Measurements from ENCODE around the gene PPP1R18. TPM values are rescaled to one million over a fixed set of nuclear protein-coding genes. Genes with fewer than 3 reads are reported as not detected.
"Not testable (repeated sequence)": the region's sequence is repeated elsewhere in the genome, so short reads cannot be mapped to it uniquely, and the experiment has no call there.

The PPP1R18 gene
- total and polyA plus RNA-seq, 2 experiments from 2014 or later: 67.8 to 108 TPM

DNA sequence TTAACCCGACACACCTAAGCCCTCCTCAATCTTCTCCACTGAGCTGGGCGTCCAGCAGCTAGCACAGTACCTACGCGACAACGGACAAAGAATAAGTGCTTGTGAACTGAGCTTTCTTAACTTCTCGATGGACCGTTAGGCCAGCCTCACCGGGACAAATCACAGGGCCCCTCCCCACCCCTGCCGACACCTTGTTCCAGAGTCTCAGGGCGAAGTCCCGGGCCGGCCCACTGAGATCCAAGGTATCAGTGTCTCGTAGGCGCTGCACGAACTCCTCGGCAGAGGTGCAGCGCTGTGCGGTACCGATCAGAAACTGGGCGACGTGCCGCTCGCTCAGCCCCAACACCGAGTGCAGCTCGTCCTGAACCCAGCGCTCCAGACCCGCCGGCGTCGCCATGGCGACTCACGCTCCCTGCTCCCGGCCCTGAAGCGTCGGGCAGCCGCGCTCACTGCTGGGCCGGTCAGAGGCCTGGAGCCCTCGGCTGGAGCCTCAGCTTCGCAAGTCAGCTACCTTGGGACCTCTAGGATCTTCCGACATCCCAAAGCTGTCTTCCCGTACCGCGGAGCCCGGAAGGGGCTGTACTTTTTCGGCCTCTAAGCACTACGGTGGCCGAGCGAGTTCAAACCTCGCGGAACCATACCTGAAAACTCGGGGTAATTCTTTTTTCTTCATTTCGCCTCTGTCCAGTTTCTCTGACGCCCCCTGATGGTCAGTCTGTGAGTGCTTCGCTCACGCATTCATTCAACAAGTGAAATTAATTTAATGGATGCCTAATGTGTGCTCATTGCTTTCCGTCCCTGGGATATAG is 13.8 kb downstream of the PPP1R18 start, which contains the start of gene DHX16:
TSS of gene DHX16 (minus strand) at position 562 of the 809 bp plus-strand sequence. CDS start at position 397, 165 bp downstream.
- Histone ChIP-seq H3K4me3 (peak within 1 kb of the TSS; percentile 96), H3K4me2 (ENCODE audit: unreplicated experiment) (peak within 1 kb of the TSS; percentile 76), H3K4me1 (ENCODE audit: insufficient read depth) (peaks cover 12% of the 10 kb centered on the region), H3K9me2 (ENCODE audit: insufficient read depth) (no peaks in the 10 kb centered on the region), H3K9me3 (ENCODE audit: low read depth) (no peaks in the 10 kb centered on the region), H2AFZ (peak within 1 kb of the TSS; percentile 82), H4K20me1 (ENCODE audit: insufficient read depth) (no peaks in the 10 kb centered on the region), H3K9ac (peak within 1 kb of the TSS; percentile 89), H3K36me3 (ENCODE audit: low read depth) (peaks cover 39% of the 10 kb centered on the region), H3K27ac (peak within 1 kb of the TSS; percentile 60), H3K27me3 (replicated peaks; ENCODE audit: insufficient read depth) (no peaks in the 10 kb centered on the region), H3K79me2 (ENCODE audit: insufficient read depth) (peaks cover 46% of the 10 kb centered on the region), H3F3A (ENCODE audit: insufficient read depth) (peaks cover 45% of the 10 kb centered on the region)
- peak; percentile 97 for DNase-seq
- TF ChIP-seq EZH2 (IDR thresholded peaks at IDR 0.05; ENCODE audit: insufficient read depth, poor library complexity, severe bottlenecking) (no peak), EZH2phosphoT487 (IDR thresholded peaks at IDR 0.05; ENCODE audit: insufficient read depth, low read depth) (no peak)
- in situ Hi-C loops (cut with MboI): no loop called here
- WGBS, 2 experiments (ENCODE audit: low coverage in 1 of 2, low lambda C conversion rate in 2 of 2, missing lambda C conversion rate in 2 of 2): 0 to 1% methylated on average over 54 to 57 of the region's 57 CpGs

DNA sequence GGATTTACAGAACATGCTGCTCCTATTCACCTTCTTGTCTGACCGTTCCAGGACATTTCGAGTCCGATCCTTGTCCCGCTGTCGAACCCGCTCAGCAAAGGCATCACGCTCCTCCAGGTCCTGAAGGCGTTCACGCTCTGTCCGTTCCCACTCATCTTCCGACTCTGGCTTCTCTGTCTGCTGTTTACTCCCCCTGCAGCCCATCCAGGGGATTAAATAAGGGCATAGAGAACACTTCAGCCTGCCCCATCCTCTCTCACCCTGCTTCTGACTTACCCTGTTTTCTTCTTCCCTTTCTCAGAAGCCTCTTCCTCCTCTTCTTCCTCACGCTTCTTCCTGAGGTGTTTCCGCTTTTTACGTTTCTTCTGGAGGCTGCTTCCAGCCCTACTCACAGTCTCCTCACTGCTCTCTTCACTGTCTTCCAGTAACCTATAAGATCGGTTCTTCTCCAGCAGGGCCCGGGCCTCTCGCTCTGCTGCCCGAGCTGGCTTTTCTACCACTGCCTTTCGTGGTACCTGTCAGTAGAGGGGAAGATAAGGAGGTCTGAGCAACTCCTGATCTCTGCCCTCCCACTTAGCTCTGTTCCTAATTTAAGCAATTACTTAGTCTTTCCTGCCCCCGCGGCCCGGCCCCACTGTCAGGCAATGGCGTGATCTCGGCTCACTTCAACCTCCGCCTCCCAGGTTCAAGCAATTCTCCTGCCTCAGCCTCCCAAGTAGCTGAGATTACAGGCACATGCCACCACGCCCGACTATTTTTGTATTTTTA is 15.5 kb downstream of the PPP1R18 start:
- Histone ChIP-seq H3K4me3 (peak overlapping the region; percentile 96), H4K20me1 (ENCODE audit: insufficient read depth) (no peaks in the 10 kb centered on the region), H3K27ac (no peak overlapping the region), H3K4me1 (ENCODE audit: insufficient read depth) (peaks cover 20% of the 10 kb centered on the region), H3K9ac (peak overlapping the region; percentile 89), H3K4me2 (ENCODE audit: unreplicated experiment) (peak overlapping the region; percentile 76), H2AFZ (no peak overlapping the region), H3K9me3 (ENCODE audit: low read depth) (no peaks in the 10 kb centered on the region), H3F3A (ENCODE audit: insufficient read depth) (peaks cover 32% of the 10 kb centered on the region), H3K79me2 (ENCODE audit: insufficient read depth) (peaks cover 30% of the 10 kb centered on the region), H3K27me3 (replicated peaks; ENCODE audit: insufficient read depth) (no peaks in the 10 kb centered on the region), H3K9me2 (ENCODE audit: insufficient read depth) (no peaks in the 10 kb centered on the region), H3K36me3 (ENCODE audit: low read depth) (peaks cover 40% of the 10 kb centered on the region)
- no peak for TF ChIP-seq EZH2 (IDR thresholded peaks at IDR 0.05; ENCODE audit: insufficient read depth, poor library complexity, severe bottlenecking)
- in situ Hi-C loops (cut with MboI): no loop called here
- 77 to 81% methylated on average over 26 to 27 of the region's 27 CpGs for WGBS, 2 experiments (ENCODE audit: low coverage in 1 of 2, low lambda C conversion rate in 2 of 2, missing lambda C conversion rate in 2 of 2)
- DNase-seq: peak; percentile 51

DNA sequence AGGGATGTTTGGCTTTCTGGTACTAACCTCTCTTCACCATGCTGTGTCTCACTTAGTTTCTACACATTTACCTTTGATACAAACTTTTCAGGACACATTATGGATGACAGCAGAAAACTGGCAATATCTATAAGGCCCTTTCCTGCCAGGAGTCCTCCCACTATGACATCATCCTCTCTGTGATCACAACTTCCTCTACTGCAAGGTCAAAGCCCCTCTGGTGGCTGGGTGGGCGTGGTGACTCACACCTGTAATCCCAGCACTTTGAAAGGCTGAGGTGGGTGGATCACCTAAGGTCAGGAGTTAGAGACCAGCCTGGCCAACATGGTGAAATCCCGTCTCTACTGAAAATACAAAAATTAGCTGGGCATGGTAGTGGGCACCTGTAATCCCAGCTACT is 20.1 kb downstream of the PPP1R18 start:
- H3K27ac ChIP-seq; H4K20me1 ChIP-seq (ENCODE audit: insufficient read depth); H3F3A ChIP-seq (ENCODE audit: insufficient read depth); H3K27me3 ChIP-seq (replicated peaks; ENCODE audit: insufficient read depth); H3K4me2 ChIP-seq (ENCODE audit: unreplicated experiment); in situ Hi-C loops (cut with MboI); H3K9me2 ChIP-seq (ENCODE audit: insufficient read depth); H2AFZ ChIP-seq; H3K4me3 ChIP-seq; H3K9me3 ChIP-seq (ENCODE audit: low read depth): not testable (repeated sequence)
- Histone ChIP-seq H3K9ac (0 out of 2 replicates have a peak overlapping the region, but pooled peaks have one; percentile 13), H3K79me2 (ENCODE audit: insufficient read depth) (peaks cover 16% of the 10 kb centered on the region), H3K4me1 (ENCODE audit: insufficient read depth) (peaks cover 13% of the 10 kb centered on the region), H3K36me3 (ENCODE audit: low read depth) (peaks cover 77% of the 10 kb centered on the region)
- WGBS, 2 experiments (ENCODE audit: low coverage in 1 of 2, low lambda C conversion rate in 2 of 2, missing lambda C conversion rate in 2 of 2): 61 to 66% methylated on average over 2 of the region's 2 CpGs
- peak; percentile 41 for DNase-seq

DNA sequence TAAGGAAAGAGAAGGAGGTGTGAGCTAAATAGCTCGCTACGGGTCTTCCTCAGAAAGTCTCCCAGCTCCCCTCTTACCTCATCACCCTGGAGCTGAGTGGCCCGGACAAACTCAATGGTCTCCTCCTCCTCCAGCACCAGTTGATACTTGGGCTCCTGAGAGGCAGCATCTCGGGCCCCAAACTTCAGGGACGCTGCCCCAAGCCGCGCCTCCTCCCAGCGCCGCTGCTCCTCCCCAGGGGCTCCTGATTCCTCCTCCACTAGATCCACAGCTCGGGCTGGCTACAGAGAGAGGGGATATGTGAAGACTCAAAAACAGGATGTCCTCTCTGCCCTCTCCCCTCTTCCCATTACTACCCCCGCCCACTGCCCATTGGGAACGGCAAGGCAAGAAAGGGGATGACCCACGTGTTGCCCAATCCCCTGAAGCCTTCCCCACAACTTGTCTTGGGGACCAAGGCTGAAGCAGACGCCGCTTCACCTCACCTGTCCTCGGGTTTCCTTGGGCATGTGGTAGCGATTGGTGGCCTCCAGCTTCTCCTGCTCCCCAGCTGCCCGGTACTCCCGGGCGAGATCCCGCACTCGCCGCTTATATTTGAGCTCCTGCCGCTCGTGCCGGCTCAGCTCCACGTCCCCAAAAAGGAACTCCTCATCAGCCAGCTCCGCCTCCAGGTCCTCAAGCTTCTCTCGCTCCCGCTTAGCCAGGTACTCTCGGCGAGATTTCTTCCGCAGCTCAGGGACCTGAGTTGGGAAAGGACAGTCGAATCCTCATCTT is 21.3 kb downstream of the PPP1R18 start:
- Histone ChIP-seq H3K4me3 (no peak overlapping the region), H3K36me3 (ENCODE audit: low read depth) (peaks cover 72% of the 10 kb centered on the region), H3K4me1 (ENCODE audit: insufficient read depth) (peaks cover 8% of the 10 kb centered on the region), H3K9me3 (ENCODE audit: low read depth) (no peaks in the 10 kb centered on the region), H3K79me2 (ENCODE audit: insufficient read depth) (peaks cover 5% of the 10 kb centered on the region), H3K9me2 (ENCODE audit: insufficient read depth) (no peaks in the 10 kb centered on the region), H3K27me3 (replicated peaks; ENCODE audit: insufficient read depth) (no peaks in the 10 kb centered on the region), H2AFZ (no peak overlapping the region), H4K20me1 (ENCODE audit: insufficient read depth) (no peaks in the 10 kb centered on the region), H3K9ac (no peak overlapping the region), H3K4me2 (ENCODE audit: unreplicated experiment) (no peak overlapping the region), H3F3A (ENCODE audit: insufficient read depth) (0 out of 2 replicates have a peak, but pooled peaks cover 4% of the 10 kb centered on the region), H3K27ac (no peak overlapping the region)
- in situ Hi-C loops (cut with MboI): no loop called here
- 93 to 94% methylated on average over 34 of the region's 34 CpGs for WGBS, 2 experiments (ENCODE audit: low coverage in 1 of 2, low lambda C conversion rate in 2 of 2, missing lambda C conversion rate in 2 of 2)
- no peak for DNase-seq
- TF ChIP-seq EZH2 (IDR thresholded peaks at IDR 0.05; ENCODE audit: insufficient read depth, poor library complexity, severe bottlenecking) (no peak), EZH2phosphoT487 (IDR thresholded peaks at IDR 0.05; ENCODE audit: insufficient read depth, low read depth) (no peak)

DNA sequence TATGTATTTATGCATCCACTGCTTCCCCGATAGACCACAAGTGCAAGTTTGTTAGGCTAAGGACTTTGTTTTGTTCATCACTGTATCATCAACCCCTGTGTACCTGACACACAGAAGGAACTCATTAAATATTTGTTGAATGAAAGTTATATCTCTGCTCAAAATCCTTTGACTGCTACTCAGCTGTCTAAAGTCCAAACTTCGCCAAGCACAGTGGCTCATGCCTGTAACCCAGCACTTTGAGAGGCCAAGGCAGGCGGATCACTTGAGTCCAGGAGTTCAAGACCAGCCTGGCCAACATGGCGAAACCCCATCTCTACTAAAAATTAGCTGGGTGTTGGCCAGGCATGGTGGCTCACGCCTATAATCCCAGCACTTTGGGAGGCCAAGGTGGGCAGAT is 28.5 kb downstream of the PPP1R18 start:
- in situ Hi-C loops (cut with MboI); H4K20me1 ChIP-seq (ENCODE audit: insufficient read depth): not testable (repeated sequence)
- peaks cover 25% of the 10 kb centered on the region for H3K36me3 ChIP-seq (ENCODE audit: low read depth)

More for the DNA sequence above, 28.5 kb downstream of the PPP1R18 start:
- H3K79me2 ChIP-seq (ENCODE audit: insufficient read depth); H3K4me2 ChIP-seq (ENCODE audit: unreplicated experiment); H3F3A ChIP-seq (ENCODE audit: insufficient read depth); DNase-seq; H3K9me3 ChIP-seq (ENCODE audit: low read depth); H3K4me3 ChIP-seq; H3K27ac ChIP-seq; H3K27me3 ChIP-seq (replicated peaks; ENCODE audit: insufficient read depth); H3K4me1 ChIP-seq (ENCODE audit: insufficient read depth); H3K9ac ChIP-seq; H2AFZ ChIP-seq; H3K9me2 ChIP-seq (ENCODE audit: insufficient read depth): not testable (repeated sequence)
- WGBS, 2 experiments (ENCODE audit: low coverage in 1 of 2, low lambda C conversion rate in 2 of 2, missing lambda C conversion rate in 2 of 2): 89 to 92% methylated on average over 5 of the region's 5 CpGs

Measured in GM23248 (cell line).